A549 (cell line): ENCODE results near the gene SORCS2. TPM values are rescaled to one million over a fixed set of nuclear protein-coding genes. Genes with fewer than 3 reads are reported as not detected.

Source experiments
- ATAC-seq, 2 experiments: fragments of 200-7000 bp in 1 of 2; fragments of >200 bp in 1 of 2; cut with Nextera tagmentation in 1 of 2; cut with Tn5 transposase in 1 of 2; 3 replicates each; pipeline versions ENCODE4 v1.8.0 to v1.9.1; 2018 to 2020; ENCODE audit warnings: mild to moderate bottlenecking in 1 of 2, moderate library complexity in 1 of 2
- CTCF ChIA-PET: fragments of 300-600 bp; sonication (Branson Sonifier 250); formaldehyde crosslinking; extraction: SDS; loops from one replicate; lab custom pipeline; 2021; ENCODE audit warnings: antibody characterized with exemption, inconsistent platforms; lab: Yijun Ruan, JAX
- POLR2A ChIA-PET: fragments of 350-600 bp; formaldehyde crosslinking; extraction: SDS; loops from one replicate; lab custom pipeline; 2021; ENCODE audit warnings: antibody characterized with exemption, inconsistent platforms; lab: Yijun Ruan, JAX
- DNase-seq, 2 experiments: peaks; one replicate each; pipeline versions ENCODE4 v3.0.0 to v3.0.0-alpha.2; 2011 to 2016; ENCODE audit warnings: low read depth in 1 of 2, low spot score in 1 of 2
- FAIRE-seq: peaks from 2 replicates; lab custom pipeline; 2011; peaks lifted over from hg19 to GRCh38; lab: Jason Lieb, UNC
- H3K27ac ChIP-seq, 2 experiments: fragments of >200 bp; sonication (Bioruptor Twin); formaldehyde crosslinking; 3 replicates each; pipeline ENCODE4 v1.5.1; 2016 to 2017
- H3K4me1 ChIP-seq: fragments of >200 bp; sonication (Bioruptor Twin); formaldehyde crosslinking; 3 replicates; pipeline ENCODE4 v1.6.1; 2016
- H3K4me2 ChIP-seq: fragments of >200 bp; sonication (Bioruptor Twin); formaldehyde crosslinking; 3 replicates; pipeline ENCODE4 v1.6.1; 2016
- H3K4me3 ChIP-seq: fragments of >200 bp; sonication (Bioruptor Twin); formaldehyde crosslinking; 3 replicates; pipeline ENCODE4 v1.5.1; 2016
- H3K9me3 ChIP-seq: fragments of >200 bp; sonication (Bioruptor Twin); formaldehyde crosslinking; 3 replicates; pipeline ENCODE4 v1.6.1; 2016
- CEBPB ChIP-seq, 2 experiments: fragments of >200 bp in 1 of 2; sonication (Bioruptor Twin) in 1 of 2; formaldehyde crosslinking in 1 of 2; IDR thresholded peaks; 2 replicates each; pipeline ENCODE4 v1.6.1; 2012 to 2016
- CHD2 ChIP-seq: fragments of 150-350 bp; IDR thresholded peaks from 2 replicates; pipeline ENCODE4 v1.6.1; 2014; ENCODE audit warnings: low read length; ENCODE audit not compliant: partially characterized antibody
- CHD4 ChIP-seq: fragments of 200-600 bp; sonication (generic); IDR thresholded peaks from 2 replicates; pipeline ENCODE4 v1.6.1; 2016; ENCODE audit warnings: antibody characterized with exemption, mild to moderate bottlenecking, borderline replicate concordance
- ESRRA ChIP-seq: fragments of 150-350 bp; IDR thresholded peaks from 2 replicates; pipeline ENCODE4 v1.6.1; 2014; ENCODE audit warnings: mild to moderate bottlenecking, low read length, borderline replicate concordance
- FOSB ChIP-seq: fragments of 250-450 bp; sonication (Bioruptor Pico); IDR thresholded peaks from 2 replicates; pipeline ENCODE4 v1.5.0; 2020; ENCODE audit warnings: mild to moderate bottlenecking, moderate library complexity
- FOSL2 ChIP-seq, 2 experiments: fragments of 450-650 bp in 1 of 2; fragments of >200 bp in 1 of 2; sonication (Bioruptor Twin) in 1 of 2; formaldehyde crosslinking; IDR thresholded peaks; 2 replicates each; pipeline versions ENCODE4 v1.5.0 to v1.6.1; 2016 to 2020; ENCODE audit warnings: mild to moderate bottlenecking in 1 of 2, moderate library complexity in 1 of 2
- HOXA7 ChIP-seq: fragments of 250-450 bp; sonication (Bioruptor Pico); IDR thresholded peaks from 2 replicates; pipeline ENCODE4 v1.5.0; 2020; ENCODE audit warnings: mild to moderate bottlenecking, moderate library complexity
- KDM1A ChIP-seq: fragments of 200-600 bp; sonication (generic); IDR thresholded peaks from 2 replicates; pipeline ENCODE4 v1.6.1; 2016; ENCODE audit warnings: low read depth, mild to moderate bottlenecking
- NPAS2 ChIP-seq: fragments of 250-450 bp; sonication (Bioruptor Pico); IDR thresholded peaks from 2 replicates; pipeline ENCODE4 v1.8.0; 2022; ENCODE audit warnings: mild to moderate bottlenecking, moderate library complexity, borderline replicate concordance
- RCOR1 ChIP-seq: fragments of 150-350 bp; IDR thresholded peaks from 2 replicates; pipeline ENCODE4 v1.6.1; 2014; ENCODE audit warnings: antibody characterized with exemption, low read length, low read depth
- RFX5 ChIP-seq: fragments of 450-650 bp; IDR thresholded peaks from 2 replicates; pipeline ENCODE4 v1.7.1; 2014; ENCODE audit warnings: antibody characterized with exemption, mild to moderate bottlenecking, moderate library complexity
- SREBF2 ChIP-seq: fragments of 450-650 bp; IDR thresholded peaks from 2 replicates; pipeline ENCODE4 v1.6.1; 2014; ENCODE audit warnings: mild to moderate bottlenecking, moderate library complexity
- TFCP2L1 ChIP-seq: fragments of 250-450 bp; sonication (Bioruptor Pico); IDR thresholded peaks from 2 replicates; pipeline ENCODE4 v1.5.0; 2021; ENCODE audit warnings: mild to moderate bottlenecking
- ZNF302 ChIP-seq: fragments of 250-450 bp; sonication (Bioruptor Pico); IDR thresholded peaks from 2 replicates; pipeline ENCODE4 v1.9.0; 2021; ENCODE audit warnings: inconsistent platforms, mild to moderate bottlenecking, moderate library complexity
- WGBS: methylation state at CpG from one replicate; pipeline ENCODE4 v1.1.6; 2017; ENCODE audit errors: missing lambda C conversion rate; 5-methylcytosine and 5-hydroxymethylcytosine counted together
- polyA plus RNA-seq, 4 experiments: library from polyadenylated mRNA; depleted of rRNA in 3 of 4; stranded (reverse); fragments of >200 nt; fragmentation: RNase III in 1 of 4; extraction: RNeasy Plus Mini Kit Qiagen cat#74134 plus additional on column Dnase treatment in 1 of 4; gene quantifications; 2 replicates in 3 of 4; 3 replicates in 1 of 4; pipeline ENCODE4 v1.2.3, GENCODE V29; 2011 to 2017
- TF ChIP-seq, protein P1 (sequence below): fragments of 250-450 bp; sonication (Bioruptor Pico); IDR thresholded peaks from 2 replicates; pipeline ENCODE4 v1.5.0; 2020; ENCODE audit warnings: low read depth, mild to moderate bottlenecking, moderate library complexity
- TF ChIP-seq, protein P2 (sequence below): fragments of 450-650 bp; IDR thresholded peaks from 2 replicates; pipeline ENCODE4 v1.6.1; 2014; ENCODE audit warnings: antibody characterized with exemption
- TF ChIP-seq, protein P3 (sequence below): fragments of 200-600 bp; sonication (generic); IDR thresholded peaks from 2 replicates; pipeline ENCODE4 v1.6.1; 2016; ENCODE audit warnings: antibody characterized with exemption, mild to moderate bottlenecking, moderate library complexity

SORCS2 gene
- polyA plus RNA-seq, 2 of the 4 experiments (the other 2 are of a cell fraction) = 1.4 to 4.6 TPM

DNA sequence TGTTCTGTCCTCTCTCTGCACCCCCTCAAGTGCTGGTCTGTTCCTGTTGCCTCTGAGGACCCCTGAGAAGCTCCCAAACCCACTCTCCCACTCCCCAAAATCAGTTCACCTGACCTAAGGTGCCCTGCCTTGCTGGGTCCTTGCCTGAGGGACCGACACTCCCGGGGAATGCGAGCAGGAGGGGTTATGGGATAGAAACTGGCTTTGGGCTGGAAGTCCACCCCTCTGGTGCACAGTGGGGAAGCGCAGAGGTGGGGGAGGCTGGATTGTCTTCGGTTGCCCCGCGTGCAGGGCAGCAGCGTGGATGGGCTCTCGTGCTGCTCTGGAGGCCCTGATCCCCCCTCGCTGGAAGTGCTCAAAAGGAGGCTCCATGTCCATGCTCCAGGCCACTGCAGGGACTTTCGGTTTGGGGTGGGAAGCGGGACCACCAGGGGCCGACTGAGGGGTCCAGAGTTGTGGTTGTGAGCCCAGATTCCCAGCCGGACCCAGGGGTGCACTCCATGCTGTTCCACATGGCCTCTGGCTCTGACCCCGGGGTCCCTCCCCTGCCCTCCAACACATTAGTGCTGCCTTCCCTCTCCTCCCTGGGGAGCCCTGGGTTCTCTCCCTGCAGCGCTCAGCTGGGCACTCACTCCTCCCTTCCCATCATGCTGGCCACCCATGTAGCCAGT is 7.6 kb downstream of the SORCS2 start:
- WGBS = 88% methylated on average over 16 of the region's 16 CpGs
- TF ChIP-seq, protein P1, sequence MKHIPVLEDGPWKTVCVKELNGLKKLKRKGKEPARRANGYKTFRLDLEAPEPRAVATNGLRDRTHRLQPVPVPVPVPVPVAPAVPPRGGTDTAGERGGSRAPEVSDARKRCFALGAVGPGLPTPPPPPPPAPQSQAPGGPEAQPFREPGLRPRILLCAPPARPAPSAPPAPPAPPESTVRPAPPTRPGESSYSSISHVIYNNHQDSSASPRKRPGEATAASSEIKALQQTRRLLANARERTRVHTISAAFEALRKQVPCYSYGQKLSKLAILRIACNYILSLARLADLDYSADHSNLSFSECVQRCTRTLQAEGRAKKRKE (CRISPR knock-in tag) = no peak
- TF ChIP-seq TFCP2L1 (CRISPR knock-in tag) = no peak
- TF ChIP-seq, protein P2, sequence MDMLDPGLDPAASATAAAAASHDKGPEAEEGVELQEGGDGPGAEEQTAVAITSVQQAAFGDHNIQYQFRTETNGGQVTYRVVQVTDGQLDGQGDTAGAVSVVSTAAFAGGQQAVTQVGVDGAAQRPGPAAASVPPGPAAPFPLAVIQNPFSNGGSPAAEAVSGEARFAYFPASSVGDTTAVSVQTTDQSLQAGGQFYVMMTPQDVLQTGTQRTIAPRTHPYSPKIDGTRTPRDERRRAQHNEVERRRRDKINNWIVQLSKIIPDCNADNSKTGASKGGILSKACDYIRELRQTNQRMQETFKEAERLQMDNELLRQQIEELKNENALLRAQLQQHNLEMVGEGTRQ = no peak
- TF ChIP-seq RFX5 = no peak
- no peak for TF ChIP-seq CEBPB (IDR thresholded peaks at IDR 0.05)
- no peak for TF ChIP-seq CHD2
- no peak for TF ChIP-seq FOSL2 (IDR thresholded peaks at IDR 0.05)
- no peak for TF ChIP-seq FOSL2 (CRISPR knock-in tag; IDR thresholded peaks at IDR 0.05)
- TF ChIP-seq FOSB (CRISPR knock-in tag) = no peak
- TF ChIP-seq, all 56 proteins: peak for 0
- Histone ChIP-seq H3K4me2 (no peak overlapping the region), H3K9me3 (no peaks in the 10 kb centered on the region), H3K4me3 (no peak overlapping the region), H3K4me1 (0 out of 3 replicates have a peak, but pooled peaks cover 4% of the 10 kb centered on the region), H3K27ac (no peak overlapping the region)
- CTCF ChIA-PET = interaction anchor here (7.4 kb wide), 1 partner anchor 96 kb away, joined by 55 read pairs; no protein-coding TSS in a partner anchor
- DNase-seq (no peak), FAIRE-seq (no peak), ATAC-seq (no peak)
- POLR2A ChIA-PET = no interaction called here

DNA sequence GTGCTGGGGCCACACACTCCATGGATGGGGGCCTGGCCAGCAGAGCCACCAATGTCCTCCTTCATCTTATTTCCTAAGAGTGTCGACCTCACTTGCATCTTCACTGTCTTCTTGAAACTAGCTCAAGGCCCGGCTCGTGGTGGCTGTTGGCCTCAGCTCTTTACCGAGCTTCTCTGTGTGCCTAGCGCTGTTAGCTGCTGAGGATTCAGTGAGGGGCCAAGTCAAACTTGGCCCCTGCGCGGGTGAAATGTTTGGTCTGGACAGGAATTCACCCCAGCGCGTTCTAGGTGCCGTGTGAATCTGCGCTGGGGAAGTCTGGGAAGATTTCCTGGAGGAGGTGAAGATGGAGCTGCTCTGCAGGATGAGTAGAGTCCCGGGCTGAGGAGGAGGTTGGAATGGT is 8.5 kb downstream of the SORCS2 start:
- Histone ChIP-seq H3K9me3 (no peaks in the 10 kb centered on the region), H3K4me2 (no peak overlapping the region), H3K4me3 (no peak overlapping the region), H3K4me1 (peaks cover 10% of the 10 kb centered on the region; the same call in 2 of the 3 replicates)
- CTCF ChIA-PET = interaction anchor here (2.3 to 2.4 kb wide), 2 partner anchors 9 to 134 kb away, joined by 10 read pairs; partner anchors contain the start of gene SORCS2
- POLR2A ChIA-PET = no interaction called here
- no peak for DNase-seq
- TF ChIP-seq RCOR1 = no peak
- TF ChIP-seq ESRRA = no peak
- no peak for TF ChIP-seq CHD2
- no peak for TF ChIP-seq CHD4
- TF ChIP-seq ZNF302 (CRISPR knock-in tag) = no peak
- TF ChIP-seq HOXA7 (CRISPR knock-in tag) = no peak
- TF ChIP-seq, protein P3, sequence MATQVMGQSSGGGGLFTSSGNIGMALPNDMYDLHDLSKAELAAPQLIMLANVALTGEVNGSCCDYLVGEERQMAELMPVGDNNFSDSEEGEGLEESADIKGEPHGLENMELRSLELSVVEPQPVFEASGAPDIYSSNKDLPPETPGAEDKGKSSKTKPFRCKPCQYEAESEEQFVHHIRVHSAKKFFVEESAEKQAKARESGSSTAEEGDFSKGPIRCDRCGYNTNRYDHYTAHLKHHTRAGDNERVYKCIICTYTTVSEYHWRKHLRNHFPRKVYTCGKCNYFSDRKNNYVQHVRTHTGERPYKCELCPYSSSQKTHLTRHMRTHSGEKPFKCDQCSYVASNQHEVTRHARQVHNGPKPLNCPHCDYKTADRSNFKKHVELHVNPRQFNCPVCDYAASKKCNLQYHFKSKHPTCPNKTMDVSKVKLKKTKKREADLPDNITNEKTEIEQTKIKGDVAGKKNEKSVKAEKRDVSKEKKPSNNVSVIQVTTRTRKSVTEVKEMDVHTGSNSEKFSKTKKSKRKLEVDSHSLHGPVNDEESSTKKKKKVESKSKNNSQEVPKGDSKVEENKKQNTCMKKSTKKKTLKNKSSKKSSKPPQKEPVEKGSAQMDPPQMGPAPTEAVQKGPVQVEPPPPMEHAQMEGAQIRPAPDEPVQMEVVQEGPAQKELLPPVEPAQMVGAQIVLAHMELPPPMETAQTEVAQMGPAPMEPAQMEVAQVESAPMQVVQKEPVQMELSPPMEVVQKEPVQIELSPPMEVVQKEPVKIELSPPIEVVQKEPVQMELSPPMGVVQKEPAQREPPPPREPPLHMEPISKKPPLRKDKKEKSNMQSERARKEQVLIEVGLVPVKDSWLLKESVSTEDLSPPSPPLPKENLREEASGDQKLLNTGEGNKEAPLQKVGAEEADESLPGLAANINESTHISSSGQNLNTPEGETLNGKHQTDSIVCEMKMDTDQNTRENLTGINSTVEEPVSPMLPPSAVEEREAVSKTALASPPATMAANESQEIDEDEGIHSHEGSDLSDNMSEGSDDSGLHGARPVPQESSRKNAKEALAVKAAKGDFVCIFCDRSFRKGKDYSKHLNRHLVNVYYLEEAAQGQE = no peak
- TF ChIP-seq SREBF2 = no peak
- no peak for TF ChIP-seq KDM1A
- TF ChIP-seq NPAS2 (CRISPR knock-in tag) = no peak
- TF ChIP-seq, all 56 proteins: peak for 0
- no peak overlapping the region for H3K27ac ChIP-seq
- ATAC-seq (no peak), FAIRE-seq (no peak)
- WGBS = 94% methylated on average over 12 of the region's 12 CpGs
